Stimulated activated CD4-positive, alpha-beta T cell treated with anti-CD3 and anti-CD28 coated beads, Interleukin-4, amount 100 ng/mL, for 48 hours (primary cell): ENCODE data around the gene CFAP61.
"Not testable (repeated sequence)": the region's sequence is repeated elsewhere in the genome, so short reads cannot be mapped to it uniquely, and the experiment has no call there.

Experiments
- DNase-seq, 2 donors: peaks; one replicate each; pipeline ENCODE4 v3.0.0-alpha.2; 2020; ENCODE audit warnings: low read depth in 2 of 2

CFAP61 gene, protein sequence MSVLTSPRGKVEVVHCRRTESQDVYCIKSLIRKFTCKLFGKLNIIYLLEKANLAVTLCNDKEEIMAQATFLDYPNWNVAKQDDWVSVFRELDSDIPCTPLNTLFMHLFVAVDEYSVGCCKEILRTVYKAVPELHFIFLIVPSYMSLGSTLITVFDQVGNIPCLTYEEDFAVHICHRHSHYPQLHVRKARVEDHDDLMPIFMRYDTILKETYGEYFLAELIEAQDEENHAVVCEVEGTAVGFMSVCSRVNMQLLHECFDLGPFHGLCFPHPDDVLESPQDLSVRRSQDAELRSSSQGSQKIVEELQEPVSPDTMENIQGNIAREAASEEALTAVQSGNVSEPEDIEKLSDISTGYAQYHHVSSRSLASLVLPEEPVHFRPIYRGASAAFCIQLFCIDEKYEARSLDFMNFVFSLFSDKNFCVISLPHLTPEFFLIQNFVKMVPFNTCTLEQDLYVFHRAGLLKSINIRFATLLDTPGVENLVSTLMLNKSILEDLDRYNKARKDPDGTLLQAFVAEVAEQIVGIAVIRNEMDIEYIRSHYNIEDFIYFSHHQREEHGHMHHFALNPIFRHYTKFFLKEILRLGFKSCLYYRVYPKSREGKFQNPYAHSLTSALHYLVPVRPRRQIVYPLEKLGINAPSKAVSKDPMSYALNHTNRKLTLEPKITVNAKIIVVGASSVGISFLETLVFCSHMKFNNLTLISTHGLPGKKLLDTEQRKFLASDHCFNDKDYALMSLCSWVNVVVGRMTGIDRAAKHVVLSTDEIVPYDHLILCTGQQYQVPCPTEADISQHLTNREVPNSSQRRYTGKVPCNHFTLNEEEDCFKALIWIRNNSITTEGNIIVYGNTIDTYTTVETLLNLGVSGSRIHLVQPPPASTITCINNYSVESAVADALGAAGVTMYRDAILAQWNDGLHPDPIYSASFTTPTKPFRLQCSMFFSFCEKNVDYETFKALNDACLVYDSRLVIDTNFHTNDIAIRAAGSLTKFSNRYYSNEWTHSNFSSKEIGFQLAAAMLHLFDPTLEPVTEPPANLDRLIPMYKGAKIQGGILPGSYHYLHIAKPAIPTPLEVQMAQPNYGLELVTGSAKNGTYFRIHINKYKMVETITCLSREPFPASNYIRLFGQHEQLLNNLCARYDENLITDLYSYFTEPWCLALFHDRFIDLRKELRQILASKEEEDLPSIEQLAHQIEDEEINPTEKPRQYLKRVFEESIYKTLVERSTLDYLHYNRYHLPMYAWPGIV

DNA sequence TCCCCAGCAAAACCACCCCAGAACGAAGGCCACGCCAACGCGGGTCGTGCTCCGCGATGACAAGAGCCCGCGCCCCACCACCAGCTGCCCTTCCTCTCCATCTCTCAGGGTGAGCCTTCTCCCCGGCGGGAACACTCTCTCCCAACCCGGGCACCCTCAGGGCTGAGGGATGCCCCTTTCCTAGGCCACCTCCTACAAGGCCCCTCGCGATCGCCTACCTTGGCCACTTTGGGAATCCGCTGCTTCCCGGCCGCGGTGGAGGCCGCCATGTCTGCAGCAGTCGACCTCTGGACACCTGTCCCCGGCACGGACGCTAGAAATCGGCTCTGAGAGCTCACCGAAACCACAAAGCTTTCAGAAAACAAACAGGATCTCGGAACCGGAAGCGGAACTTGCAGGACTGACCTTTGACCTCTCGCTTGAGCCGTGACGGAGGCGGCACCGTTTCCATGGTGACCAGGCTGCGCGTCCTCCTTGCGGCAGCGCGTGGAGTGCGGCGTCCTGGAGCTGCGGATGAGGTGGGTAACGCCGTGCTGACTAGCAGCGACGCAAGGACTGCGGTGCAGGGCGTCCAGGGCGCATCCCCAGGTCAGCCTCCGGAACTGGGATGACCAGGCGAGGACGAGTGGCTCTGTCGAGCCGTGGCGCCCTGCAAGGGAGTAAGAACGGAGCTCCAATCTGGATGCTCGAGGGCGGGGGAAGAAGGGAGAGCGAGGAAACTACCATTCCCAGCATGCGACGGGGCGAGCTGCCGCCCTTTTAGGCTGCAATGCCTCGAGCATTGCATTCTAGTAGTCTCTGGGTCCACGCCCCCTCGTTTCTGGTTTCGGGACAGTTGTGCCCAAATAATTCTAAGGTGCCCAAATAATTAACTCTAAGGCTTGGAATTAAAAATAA lies at the start of gene CFAP61, which contains the start of gene CRNKL1:
Gene CFAP61, plus strand, starts transcription at position 459 of the 897 bp plus-strand sequence. CDS start 4,122 bp downstream, outside the sequence.
Gene CRNKL1, minus strand, starts transcription at position 393 of the 897 bp plus-strand sequence. Its CDS starts 124 bp downstream, at position 269.
- peak; percentile 92 to 95 for DNase-seq

DNA sequence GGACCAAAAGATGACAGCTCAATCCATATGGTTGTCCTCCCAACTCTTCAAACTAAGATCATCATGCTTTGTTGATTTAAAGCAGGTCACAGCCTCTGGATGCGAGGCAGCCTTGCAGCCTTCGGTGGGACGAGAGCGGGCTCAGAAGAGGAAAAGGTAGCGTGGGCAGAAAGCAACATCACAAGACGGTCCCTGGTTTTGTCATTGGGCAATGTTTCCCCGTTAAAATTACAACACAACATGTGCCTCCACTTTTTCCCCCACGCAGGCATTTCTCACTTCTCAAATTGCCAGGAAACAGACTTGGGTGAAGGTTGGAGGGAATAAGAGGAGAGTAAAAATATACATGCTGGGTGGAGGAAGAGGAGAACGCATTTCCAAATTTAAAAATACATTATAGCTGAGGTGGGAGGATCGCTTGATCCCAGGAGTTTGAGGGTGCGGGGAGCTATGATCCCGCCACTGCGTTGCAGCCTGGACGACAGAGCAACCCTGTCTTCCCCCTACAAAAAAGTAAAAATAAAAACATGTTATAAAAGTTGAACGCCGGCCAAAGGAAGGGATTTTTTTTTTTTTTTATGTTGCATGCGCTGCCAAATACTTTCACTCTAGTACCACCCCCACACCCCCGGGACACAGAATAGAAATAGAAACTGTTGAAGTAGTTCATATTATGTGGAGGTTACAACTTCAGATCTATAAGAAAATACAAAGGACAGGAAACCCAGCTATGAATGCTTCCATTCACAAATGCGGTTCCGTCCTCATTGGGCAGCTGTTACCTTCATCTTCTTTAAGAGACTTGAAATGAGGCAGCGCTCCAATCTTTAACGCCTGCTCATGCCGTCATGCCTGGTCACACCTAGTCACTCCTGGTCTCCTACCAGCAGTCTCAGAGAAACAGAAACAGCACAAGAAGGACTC lies 49.0 kb upstream of the CFAP61 start:
- peak in 1 of 2 donors; percentile 9 for DNase-seq

DNA sequence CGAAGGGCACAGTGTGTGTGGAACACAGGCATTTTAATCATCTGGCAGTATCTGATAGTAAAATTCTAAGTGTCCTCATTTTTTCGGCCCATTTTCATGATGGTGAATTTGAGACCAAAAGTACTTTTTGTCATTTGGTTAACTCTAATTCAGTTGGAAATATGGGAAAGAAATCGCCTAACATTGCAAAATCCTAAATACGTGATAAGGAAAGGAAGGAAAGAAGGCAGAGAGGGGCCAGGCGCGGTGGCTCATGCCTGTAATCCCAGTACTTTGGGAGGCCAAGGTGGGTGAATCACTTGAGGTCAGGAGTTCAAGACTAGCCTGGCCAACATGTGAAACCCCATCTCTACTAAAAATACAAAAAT lies 48.4 kb upstream of the CFAP61 start:
- not testable (repeated sequence) for DNase-seq

DNA sequence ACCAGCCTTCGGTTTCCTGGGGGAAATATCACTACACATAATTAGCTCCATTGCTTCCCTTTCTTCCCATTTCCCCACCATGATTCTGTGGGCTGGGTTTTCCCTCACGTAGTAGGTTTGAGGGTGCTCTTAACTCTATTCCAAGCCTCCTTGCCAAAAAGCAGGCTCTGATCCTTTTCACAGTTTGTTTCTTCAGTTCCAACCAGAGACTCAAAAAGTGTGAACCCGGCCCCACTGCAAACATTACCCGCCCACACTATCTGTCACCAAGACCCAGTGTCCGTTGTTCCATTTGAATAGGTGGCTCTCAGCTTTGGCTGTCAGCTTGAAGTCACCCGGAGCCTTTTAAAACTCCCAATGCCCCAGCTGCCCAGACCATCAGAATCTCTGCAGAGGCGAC lies 47.0 kb upstream of the CFAP61 start:
- DNase-seq, result no peak

DNA sequence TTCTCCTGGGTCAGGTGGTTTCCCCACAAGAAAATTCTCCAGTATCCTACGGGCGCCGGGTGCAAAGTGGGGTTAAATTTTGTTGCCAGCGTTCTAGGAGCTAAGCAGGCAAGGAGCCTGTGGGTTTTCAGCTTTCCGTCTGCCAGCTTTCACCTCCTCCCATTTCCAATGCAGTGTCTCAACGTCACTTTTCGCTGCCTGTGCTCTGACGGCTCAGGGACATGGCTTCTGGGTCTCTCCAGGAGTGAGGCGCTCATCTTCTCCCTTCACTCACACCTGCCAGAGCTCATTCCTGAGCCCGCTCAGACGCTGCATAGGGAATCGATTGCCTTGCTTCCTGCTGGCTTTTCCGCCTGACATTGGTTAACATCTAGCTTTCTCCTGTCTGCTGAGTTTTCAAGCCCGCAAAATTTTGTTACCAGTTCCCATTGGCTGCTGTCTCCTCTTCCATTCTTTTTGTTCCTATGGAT lies 42.5 kb upstream of the CFAP61 start:
- no peak for DNase-seq

DNA sequence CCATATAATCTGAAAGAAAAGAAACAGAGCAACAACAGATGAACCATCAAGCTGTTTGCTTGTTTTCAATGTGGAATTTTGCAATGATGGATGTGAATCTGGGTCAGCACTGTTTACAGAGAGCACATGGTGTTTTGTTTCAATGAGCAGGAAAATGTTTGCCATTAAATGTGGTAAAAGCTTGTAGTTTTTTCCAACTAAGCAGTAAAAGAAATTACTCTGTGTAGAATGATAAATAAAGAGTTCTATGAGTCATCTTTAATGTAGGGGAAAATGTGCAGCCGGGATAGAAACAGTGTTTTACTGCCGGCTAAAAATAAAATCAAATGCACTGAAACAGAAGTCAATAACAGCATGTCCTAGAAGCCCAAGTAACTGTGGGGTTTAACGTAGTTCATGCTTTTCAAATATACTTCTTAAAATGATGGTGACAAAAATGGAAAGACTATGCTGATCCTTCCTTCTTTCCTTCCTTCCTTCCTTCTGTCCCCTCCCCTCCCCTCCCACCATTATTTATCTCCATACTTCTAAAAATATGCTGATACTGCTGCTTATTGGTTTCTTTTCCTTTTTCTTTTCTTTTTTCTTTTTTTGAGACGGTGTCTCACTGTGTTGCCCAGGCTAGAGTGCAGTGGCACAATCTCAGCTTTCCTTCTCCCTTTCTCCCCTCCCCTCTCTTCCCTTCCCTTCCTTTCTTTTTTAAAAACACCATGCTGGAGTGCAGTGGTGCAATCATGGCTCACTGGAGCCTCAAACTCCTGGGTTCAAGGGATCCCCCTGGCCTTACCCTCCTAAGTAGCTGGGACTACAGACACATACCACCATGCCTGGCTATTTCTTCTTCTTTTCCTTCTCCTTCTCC lies 41.5 kb upstream of the CFAP61 start:
- DNase-seq, result no peak

DNA sequence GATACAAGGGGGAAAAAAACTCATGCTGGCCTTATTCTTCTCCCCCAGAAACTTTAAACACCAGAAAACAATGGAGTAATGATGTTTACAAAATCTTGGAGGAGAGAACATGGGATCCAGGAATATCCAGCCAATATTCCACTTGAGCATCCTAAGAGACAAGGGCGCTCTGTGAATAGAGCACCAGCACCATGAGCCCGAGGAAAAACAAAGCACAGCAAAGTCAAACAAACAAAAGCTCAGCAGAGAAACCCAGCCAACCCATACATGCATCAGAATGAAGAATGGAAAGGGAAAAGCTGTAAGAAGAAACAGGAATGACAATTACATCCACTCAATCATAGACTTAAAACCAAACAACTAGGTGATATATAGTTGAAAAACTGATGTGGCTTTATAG lies 39.8 kb upstream of the CFAP61 start:
- DNase-seq, result no peak

DNA sequence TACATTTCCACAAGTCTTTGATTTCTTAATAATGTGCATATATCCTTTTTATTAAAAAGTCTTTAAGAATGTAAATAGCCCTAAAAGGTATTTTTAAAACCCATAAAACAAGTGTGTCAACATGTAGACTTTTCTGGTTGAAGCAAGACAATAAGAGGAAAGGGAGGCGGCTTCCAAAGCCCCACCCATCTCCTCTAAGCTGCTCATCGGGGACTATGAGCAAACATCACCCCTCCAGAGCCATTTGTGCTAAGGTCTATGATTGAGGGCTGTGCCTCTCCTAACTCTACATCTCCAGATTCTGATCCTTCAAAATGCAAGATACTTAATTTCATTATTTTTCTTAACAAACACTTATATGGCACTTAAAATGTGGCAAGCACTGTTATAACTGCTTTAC lies 37.7 kb upstream of the CFAP61 start:
- DNase-seq, result no peak

DNA sequence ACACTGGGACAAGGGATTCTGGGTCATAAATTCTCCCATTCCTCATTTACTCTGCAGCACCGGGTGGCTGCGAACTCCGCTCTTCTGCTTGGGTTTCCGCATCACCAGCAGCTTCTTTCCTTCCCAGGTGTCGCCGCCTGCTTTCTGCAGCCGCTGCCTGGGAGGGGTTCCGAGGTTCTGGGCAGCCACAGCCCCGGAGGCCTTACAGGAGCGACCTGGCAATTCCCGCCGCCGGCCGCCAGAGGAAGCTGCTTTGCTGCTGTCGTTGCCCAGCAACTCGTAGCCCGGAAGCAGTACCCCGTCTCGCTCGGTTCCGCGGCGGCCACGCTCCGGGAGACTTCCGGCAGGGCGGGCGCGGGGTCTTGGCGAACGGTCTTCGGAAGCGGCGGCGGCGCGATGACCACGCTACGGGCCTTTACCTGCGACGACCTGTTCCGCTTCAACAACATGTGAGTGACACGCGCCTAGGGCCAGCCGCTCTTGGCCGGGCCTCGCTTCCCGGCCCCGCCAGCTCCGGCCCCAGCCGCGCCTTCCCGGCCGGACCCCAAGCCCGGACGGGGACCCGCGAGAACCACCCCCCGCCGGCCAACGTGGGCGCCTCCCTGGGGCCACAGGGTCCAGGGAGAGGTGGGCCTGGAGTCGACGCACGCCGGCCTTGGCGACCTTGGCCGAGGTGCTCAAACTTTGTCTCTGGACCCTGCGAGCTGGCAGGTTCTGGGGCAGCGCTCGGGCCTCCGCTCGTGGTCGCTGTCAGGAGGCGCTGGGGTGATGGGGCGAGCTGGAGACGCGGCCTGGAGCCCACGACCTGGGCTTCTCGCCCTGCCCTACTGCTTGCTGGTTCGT lies 35.1 kb upstream of the CFAP61 start, which contains the start of gene NAA20:
Gene NAA20, plus strand, starts transcription at position 362 of the 843 bp plus-strand sequence. Its CDS starts 35 bp downstream, at position 397.
- peak; percentile 86 to 90 for DNase-seq

DNA sequence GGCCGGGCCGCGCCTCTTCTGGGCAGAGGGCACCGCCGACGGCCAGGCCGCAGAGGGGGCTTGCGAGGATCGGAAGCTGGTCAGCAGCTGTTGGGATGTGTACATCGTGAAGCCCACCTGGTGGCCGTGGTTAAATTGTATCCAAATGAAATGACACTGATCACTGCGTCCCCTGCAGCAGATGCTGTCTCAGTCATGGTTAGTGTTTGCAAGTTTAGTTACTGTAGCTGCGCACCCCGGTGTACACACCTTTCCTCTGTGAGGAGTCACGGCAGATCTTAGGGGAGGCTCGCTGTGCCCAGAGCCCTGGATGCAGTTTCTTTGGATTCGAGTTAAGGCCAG lies 34.5 kb upstream of the CFAP61 start:
- no peak for DNase-seq

DNA sequence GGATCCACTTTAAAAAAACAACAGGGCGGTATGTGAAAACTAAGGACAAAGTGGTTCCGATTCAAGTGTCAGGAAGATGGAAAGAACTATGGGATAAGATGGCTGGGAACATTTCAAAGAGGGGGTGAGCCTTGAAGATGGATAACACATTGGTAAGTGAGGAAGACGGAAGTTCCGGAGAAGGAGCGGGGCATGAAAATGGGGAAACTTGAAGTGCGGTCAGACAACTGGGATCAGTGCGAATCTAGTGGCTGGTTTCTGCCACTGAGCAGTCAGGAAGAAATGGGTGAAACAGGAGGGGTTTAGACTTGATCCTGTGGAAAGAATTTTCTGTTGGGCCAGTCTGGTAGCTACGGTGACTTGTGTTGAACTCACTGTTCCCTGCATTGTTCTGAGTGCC lies 34.0 kb upstream of the CFAP61 start:
- no peak for DNase-seq

DNA sequence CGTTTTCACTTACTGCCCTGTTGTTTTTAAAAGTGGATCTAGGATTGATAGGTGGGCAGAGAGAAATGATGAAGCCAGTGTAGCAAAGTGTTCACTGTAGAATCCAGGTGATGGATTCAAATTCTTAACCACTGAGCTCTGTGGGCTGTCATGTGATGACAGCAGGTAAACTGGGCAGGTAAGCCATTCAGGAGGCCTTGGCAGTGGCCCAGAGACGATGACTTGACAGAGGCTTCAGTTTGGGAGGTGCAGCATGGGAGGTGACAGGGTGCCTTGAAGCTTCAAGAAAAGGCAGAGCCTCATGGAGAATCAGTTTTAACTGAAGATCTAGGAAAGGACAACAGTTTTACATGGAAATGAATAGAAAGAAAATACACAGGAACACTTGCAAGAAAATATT lies 33.2 kb upstream of the CFAP61 start:
- no peak for DNase-seq

DNA sequence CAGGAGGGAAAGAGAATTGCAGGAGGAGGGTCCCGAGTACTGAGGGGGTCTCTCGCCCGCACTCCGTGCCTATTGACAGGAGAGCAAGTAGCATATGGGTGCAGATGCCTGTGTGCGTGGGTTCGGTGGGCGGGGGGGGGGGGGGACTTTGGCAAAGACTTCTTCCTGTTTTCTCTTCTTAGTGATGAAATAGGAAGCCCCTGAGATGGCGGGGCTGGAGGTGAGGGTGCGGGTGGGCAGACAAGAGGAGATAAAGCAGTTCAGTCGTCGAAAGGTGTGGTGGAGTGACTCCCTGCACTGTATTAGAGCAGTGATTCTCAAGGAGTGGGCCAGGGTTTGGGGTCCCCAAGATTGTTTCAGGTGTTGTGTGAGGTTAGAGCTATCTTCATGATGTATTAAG lies 31.4 kb upstream of the CFAP61 start:
- DNase-seq, result no peak

DNA sequence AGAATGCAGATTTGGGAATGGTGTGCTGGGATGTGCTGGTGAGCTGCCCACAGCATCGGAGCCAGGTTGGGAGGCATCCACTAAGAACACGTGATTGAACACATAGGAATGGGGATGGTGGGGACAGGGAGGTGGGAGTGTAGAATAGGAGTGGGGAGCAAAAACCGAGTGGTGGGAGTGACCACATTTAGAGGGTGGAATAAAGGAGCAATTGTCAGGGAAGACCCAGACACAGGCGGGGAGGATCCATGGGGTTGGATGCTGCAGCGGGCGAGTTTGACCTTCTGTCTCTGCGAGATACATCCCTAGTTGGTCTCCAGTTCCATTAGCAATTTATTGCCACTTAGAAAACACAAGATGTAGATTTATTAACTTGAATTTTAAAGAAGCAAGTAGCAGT lies 30.5 kb upstream of the CFAP61 start:
- no peak for DNase-seq

DNA sequence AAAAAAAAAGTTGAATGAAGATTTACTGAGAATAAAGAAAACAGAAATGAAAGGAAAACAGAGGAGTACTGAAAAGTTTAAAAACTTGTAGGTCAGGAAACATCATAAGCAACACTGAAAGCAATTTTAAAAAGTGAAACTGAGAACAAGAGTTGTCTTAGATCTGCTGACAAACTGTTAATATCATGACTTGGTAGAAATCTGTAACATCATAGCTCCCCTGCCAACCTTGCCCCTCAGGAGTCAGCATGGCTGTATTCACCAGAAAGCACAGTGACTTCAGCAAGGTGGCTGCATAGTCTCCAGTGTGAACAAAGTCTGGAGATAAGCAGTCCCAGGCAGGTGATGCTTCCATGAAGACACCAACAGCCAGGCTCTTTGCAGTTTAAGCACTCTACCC lies 29.8 kb upstream of the CFAP61 start:
- DNase-seq, result no peak

DNA sequence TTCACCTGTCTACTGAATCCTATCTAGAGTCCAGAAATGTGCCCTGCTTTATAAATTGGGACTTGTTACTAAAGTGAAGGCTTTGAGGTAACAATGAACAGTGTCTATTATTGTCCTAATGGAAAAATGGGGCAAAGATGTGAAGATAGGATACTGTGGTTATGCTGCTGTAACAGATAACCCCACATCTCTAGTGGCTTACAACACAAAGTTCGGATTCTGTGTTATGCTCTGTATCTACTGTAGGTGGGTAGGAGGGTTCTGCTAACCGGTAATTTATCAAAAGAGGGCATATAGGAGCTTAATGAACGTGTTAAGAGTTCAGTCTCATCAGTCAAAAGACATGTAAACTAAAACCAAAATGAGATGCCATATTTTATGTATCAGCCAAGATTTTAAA lies 28.9 kb upstream of the CFAP61 start:
- no peak for DNase-seq

DNA sequence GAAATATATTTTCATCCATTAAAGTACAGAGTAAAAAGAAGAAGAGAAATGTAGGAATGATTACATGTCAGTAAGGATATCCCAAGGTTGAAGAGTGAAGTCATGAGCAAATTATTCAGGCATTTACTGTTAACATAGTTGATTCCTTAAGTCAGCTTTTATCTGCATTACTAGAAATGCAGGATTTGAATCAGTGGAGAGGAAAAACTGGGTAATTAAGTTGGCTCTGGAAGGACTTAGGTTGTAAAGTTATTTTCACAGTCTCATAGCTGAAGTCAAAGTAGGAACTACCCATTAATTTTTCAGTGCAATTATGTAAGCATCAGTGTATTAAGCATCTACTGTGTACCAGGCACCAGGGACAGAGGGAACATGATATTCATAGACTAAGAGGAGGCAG lies 27.4 kb upstream of the CFAP61 start:
- DNase-seq, result no peak

DNA sequence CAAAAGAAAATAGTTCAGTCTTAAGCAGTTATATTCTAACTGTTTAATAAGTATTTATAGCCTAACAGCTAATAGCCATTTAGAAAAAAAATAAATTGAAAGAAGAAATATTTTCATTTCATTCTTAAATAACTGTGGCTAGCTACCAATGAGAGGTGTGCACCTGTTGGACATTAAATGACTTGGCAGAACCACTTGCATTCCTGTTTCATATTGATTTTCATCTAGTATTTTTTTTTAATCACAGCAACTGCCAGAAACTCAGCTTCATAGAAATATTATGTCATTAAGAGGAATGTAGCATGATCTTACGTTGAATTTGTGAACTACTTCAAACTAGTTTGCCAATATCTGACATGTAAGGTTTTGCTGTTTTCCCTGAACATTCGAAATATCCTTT lies 25.0 kb upstream of the CFAP61 start:
- DNase-seq, result no peak
